Prostate gland (tissue), 2 donors: ENCODE data around the gene DNPEP. TPM values are rescaled to one million over a fixed set of nuclear protein-coding genes. Genes with fewer than 3 reads are reported as not detected.

Source experiments
- DNase-seq: peaks from one replicate; pipeline ENCODE4 v3.0.0-alpha.2; 2019; ENCODE audit warnings: low spot score
- H3K27ac ChIP-seq, 2 donors: fragments of 200-600 bp; sonication (generic); 2 replicates each; pipeline ENCODE4 v1.5.1; 2017 to 2019
- H3K27me3 ChIP-seq: fragments of 200-600 bp; sonication (generic); replicated peaks from 2 replicates; pipeline ENCODE4 v1.5.1; 2019; ENCODE audit not compliant: insufficient read depth
- H3K36me3 ChIP-seq, 2 donors: fragments of 200-600 bp; sonication (generic); 1 replicate in 1 of 2; 2 replicates in 1 of 2; pipeline versions ENCODE4 v1.5.1 to v1.8.1; 2017 to 2019
- H3K4me1 ChIP-seq: fragments of 200-600 bp; sonication (generic); replicated peaks from 2 replicates; pipeline ENCODE4 v1.5.1; 2019
- H3K4me3 ChIP-seq, 2 donors: fragments of 200-600 bp; sonication (generic); 2 replicates each; pipeline ENCODE4 v1.5.1; 2017 to 2019
- H3K9me3 ChIP-seq: fragments of 200-600 bp; sonication (generic); 2 replicates; pipeline ENCODE4 v1.5.1; 2017
- POLR2A ChIP-seq: fragments of 450-650 bp; IDR thresholded peaks from one replicate; pipeline ENCODE4 v1.6.1; 2016; ENCODE audit warnings: antibody characterized with exemption, mild to moderate bottlenecking
- POLR2AphosphoS5 ChIP-seq: sonication (generic); formaldehyde crosslinking; IDR thresholded peaks from one replicate; pipeline ENCODE4 v1.6.1; 2017; ENCODE audit warnings: antibody characterized with exemption
- WGBS: methylation state at CpG from one replicate; pipeline ENCODE4 v1.1.5; 2018; 5-methylcytosine and 5-hydroxymethylcytosine counted together
- intact Hi-C: fragments of 100-400 bp; cut with DNase I; formaldehyde crosslinking; loops from one replicate; pipeline ENCODE4 v1.14.2; 2022
- total RNA-seq, 2 donors: library from RNA; depleted of rRNA; stranded (reverse); fragments of >200 nt; gene quantifications; one replicate each; pipeline ENCODE4 v1.1.0, GENCODE V29; 2016
- TF ChIP-seq, protein P1 (sequence below), 4 experiments: fragments of 200-600 bp in 2 of 4; fragments of 450-650 bp in 2 of 4; sonication (generic) in 2 of 4; IDR thresholded peaks; 1 replicate in 3 of 4; 2 replicates in 1 of 4; pipeline ENCODE4 v1.5.1; 2016 to 2019; ENCODE audit warnings: antibody characterized with exemption in 4 of 4, mild to moderate bottlenecking in 2 of 4, moderate library complexity in 2 of 4

Gene DNPEP
- total RNA-seq, 2 donors from 2014 or later, result 54.1 to 82.4 TPM

DNA sequence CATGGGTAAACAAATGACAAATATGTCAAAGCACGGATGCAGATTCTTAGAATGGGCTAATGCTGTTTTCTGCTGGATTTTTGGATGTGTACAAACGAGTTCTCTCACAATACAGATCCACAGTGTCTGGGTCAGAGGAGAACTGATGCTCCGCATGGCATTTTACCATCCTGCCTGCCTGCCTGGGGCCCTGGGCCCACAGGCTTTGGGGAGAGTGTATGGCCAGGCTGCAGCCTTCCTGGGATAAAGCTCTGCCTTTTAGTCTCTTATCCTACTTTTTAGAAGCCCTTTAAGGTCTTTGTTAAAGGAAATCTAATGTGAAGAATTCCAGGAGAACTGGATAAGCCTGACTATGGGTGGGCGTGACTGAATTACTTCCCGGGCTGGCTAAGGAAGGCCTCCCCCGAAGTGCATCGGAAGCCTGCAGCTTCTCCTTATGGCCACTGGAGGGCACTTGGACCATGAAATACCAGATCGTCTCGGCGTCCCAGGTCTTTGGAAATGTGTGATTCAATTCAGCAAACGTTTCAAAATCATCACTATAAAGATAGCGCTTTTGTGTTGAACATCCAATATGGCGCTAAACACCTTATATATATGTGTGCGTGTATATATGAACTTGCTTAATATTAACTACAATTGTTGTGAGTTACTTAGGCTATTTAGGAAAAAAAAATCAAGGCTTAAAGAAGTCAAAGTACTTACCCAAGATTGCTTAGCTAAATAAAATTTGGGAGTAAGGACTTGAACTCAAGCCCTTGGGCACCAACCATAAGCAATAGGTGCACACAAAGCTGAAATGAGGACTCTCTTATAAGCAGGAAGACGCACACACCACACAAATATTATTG is 15.2 kb upstream of the DNPEP start:
- H3K36me3 ChIP-seq, result no peaks in the 10 kb centered on the region
- TF ChIP-seq POLR2AphosphoS5 (peak; percentile 53), POLR2A (no peak)
- TF ChIP-seq, protein P1, sequence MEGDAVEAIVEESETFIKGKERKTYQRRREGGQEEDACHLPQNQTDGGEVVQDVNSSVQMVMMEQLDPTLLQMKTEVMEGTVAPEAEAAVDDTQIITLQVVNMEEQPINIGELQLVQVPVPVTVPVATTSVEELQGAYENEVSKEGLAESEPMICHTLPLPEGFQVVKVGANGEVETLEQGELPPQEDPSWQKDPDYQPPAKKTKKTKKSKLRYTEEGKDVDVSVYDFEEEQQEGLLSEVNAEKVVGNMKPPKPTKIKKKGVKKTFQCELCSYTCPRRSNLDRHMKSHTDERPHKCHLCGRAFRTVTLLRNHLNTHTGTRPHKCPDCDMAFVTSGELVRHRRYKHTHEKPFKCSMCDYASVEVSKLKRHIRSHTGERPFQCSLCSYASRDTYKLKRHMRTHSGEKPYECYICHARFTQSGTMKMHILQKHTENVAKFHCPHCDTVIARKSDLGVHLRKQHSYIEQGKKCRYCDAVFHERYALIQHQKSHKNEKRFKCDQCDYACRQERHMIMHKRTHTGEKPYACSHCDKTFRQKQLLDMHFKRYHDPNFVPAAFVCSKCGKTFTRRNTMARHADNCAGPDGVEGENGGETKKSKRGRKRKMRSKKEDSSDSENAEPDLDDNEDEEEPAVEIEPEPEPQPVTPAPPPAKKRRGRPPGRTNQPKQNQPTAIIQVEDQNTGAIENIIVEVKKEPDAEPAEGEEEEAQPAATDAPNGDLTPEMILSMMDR (IDR thresholded peaks at IDR 0.05), result peak; percentile 56 to 91 (median 84)
- H3K27me3 ChIP-seq, result no peaks in the 10 kb centered on the region
- intact Hi-C loops, result loop anchor here (5.0 kb wide), 1 partner anchor 119 kb away; no protein-coding TSS in a partner anchor
- H3K9me3 ChIP-seq, result no peaks in the 10 kb centered on the region
- peak; percentile 66 for DNase-seq
- H3K27ac ChIP-seq, result no peak overlapping the region
- H3K4me3 ChIP-seq, result no peak overlapping the region
- 20% methylated on average over 15 of the region's 15 CpGs for whole genome bisulfite sequencing
- peaks cover 3% of the 10 kb centered on the region for H3K4me1 ChIP-seq

DNA sequence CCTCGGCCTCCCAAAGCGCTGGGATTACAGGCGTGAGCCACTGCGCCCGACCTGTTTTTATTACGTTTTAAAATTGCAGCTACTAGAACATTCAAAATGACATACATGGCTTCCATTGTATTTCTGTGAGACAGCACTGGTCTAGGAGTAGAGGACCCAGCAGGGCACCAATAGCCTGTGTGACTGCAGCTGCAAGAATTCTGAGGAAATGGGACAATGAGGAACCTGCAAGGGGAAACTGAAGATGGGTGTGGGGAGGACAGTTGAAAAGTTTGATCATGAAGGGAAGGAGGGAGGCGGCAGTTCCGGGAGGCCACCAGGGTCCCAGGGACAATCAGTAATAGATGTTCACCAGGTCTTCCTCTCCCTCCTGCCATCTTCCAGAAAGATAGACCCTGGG is 13.9 kb upstream of the DNPEP start:
- TF ChIP-seq, protein P1 (IDR thresholded peaks at IDR 0.05), result no peak
- TF ChIP-seq POLR2AphosphoS5 (no peak), POLR2A (no peak)
- H3K4me3 ChIP-seq, result no peak overlapping the region
- DNase-seq, result no peak
- H3K9me3 ChIP-seq, result no peaks in the 10 kb centered on the region
- peaks cover 3% of the 10 kb centered on the region for H3K4me1 ChIP-seq
- no peaks in the 10 kb centered on the region for H3K27me3 ChIP-seq
- 92% methylated on average over 8 of the region's 8 CpGs for WGBS
- no peaks in the 10 kb centered on the region for H3K36me3 ChIP-seq
- no peak overlapping the region for H3K27ac ChIP-seq
- intact Hi-C loops, result loop anchor here (5.0 kb wide), 1 partner anchor 121 kb away; no protein-coding TSS in a partner anchor

DNA sequence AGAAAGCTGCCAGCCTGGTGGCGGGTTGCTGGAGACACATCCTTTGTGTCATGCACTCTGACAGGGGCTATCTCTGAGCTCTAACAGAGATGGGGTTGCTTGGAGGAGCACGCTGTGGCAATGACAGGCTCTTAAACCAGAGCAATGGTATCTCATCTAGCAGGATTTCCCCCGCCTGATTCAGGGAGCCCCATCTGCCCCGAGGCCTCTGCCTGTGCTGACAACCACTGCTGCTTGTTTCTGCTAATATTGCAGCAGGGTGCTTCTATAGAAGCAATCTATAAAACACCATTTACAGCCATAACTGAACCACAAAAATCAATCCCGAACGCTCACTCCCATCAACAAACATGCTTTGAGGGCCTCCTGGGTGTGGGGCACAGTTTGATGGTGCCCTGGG is 12.8 kb upstream of the DNPEP start:
- TF ChIP-seq, protein P1 (IDR thresholded peaks at IDR 0.05), result no peak
- TF ChIP-seq POLR2A (no peak), POLR2AphosphoS5 (no peak)
- Histone ChIP-seq H3K9me3 (no peaks in the 10 kb centered on the region), H3K36me3 (no peaks in the 10 kb centered on the region), H3K27me3 (no peaks in the 10 kb centered on the region), H3K4me3 (no peak overlapping the region), H3K27ac (no peak overlapping the region), H3K4me1 (peaks cover 3% of the 10 kb centered on the region)
- no peak for DNase-seq
- 42% methylated on average over 6 of the region's 6 CpGs for WGBS
- intact Hi-C loops, result loop anchor here (5.0 kb wide), 1 partner anchor 122 kb away; no protein-coding TSS in a partner anchor

DNA sequence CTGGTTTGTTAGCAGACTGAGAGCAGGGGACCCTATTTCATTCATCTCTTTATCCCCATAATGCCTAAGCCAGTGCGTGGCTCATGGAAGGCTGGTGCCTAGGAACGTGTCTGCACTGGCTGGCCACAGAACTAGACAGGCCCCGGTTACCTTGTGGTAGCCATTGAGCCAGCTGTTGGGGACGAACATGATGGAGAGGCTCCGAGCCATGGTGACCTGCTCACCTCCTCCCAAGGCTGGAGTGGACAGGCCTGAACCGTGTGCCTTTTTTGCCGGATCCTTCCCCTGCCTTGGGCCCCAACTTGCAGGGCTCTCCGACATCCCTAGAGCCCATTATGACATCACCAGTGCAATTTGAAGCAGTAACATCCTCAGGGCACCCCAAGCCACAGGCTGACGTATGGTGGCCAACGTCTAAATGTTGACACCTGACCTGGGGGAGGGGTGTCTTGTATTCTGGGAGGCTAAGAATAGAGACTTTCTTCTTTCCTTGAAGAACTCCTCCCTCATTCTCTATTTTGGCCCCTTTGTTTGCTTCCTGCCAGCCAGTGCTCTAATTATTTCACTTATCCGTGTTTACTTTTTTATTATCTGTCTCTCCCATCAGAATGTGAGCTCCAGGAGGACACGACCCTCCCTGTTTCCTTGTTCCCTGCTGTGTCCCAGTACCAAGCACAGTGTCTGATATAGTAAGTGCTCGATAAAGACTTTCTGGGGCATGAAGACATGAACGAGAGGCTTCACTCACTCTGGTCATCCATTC is 12.2 kb upstream of the DNPEP start:
- H3K9me3 ChIP-seq, result no peaks in the 10 kb centered on the region
- H3K4me3 ChIP-seq, result no peak overlapping the region
- 60% methylated on average over 14 of the region's 14 CpGs for WGBS
- peak overlapping the region in 1 of 2 donors; percentile 3 for H3K27ac ChIP-seq
- no peak for DNase-seq
- H3K4me1 ChIP-seq, result peaks cover 3% of the 10 kb centered on the region
- intact Hi-C loops, result loop anchor here (5.0 to 10.0 kb wide), 3 partner anchors 122 to 295 kb away; no protein-coding TSS in a partner anchor
- TF ChIP-seq POLR2A (no peak), POLR2AphosphoS5 (no peak)
- TF ChIP-seq, protein P1 (IDR thresholded peaks at IDR 0.05), result no peak
- no peaks in the 10 kb centered on the region for H3K27me3 ChIP-seq
- no peaks in the 10 kb centered on the region for H3K36me3 ChIP-seq
